LNCaP clone FGC (cell line): Measurements from ENCODE around the gene C2.
A peak's percentile ranks its signal among the peaks of the same experiment; 100 is the strongest.
"Not testable (repeated sequence)": the region's sequence is repeated elsewhere in the genome, so short reads cannot be mapped to it uniquely, and the experiment has no call there.

Experiments used
- DNase-seq: peaks from one replicate; pipeline ENCODE4 v3.0.0-alpha.2; 2011; ENCODE audit warnings: low read depth
- H3K4me3 ChIP-seq: 2 replicates; pipeline ENCODE4 v1.5.1; 2011; ENCODE audit warnings: mild to moderate bottlenecking, low read depth, low read length, control low read depth
- TF ChIP-seq, protein P1 (sequence below): IDR thresholded peaks from 2 replicates; pipeline ENCODE4 v1.5.1; 2012; ENCODE audit warnings: mild to moderate bottlenecking; ENCODE audit not compliant: control insufficient read depth, insufficient read depth; ENCODE audit errors: extremely low read depth

C2 gene

DNA sequence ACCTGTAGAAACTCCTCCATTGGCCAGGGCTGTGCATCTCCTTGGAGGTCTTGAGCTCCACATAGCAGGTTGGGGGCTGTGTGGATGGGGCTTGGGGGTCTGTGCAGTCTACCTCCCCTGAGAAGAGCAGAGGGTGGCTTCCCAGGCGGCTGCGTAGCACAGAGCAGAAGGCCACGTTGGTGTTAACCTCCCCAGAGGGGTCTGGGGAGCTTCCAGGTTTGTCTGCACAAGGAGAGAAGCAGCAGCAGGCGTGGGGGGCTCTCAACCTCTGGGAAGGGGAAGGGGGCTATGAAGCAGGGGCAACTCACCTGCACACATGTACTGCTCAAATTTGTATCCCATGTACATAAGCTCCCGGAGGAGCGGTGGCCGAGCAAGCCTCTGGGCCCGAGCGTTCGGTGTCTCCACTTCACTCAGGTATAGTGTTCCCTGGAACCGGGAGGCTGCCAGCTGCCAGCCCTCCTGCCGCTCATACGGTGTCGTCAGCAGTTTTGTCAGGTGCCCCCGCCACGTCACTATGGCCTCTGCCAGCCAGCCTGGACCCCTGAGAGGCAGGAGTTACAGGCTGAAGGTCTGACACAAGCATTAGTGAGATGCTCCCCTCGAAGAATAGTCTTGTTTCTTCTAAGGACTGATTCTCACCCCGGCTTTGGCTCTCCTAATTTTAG, 43.2 kb downstream of the C2 start:
- DNase-seq, result no peak
- H3K4me3 ChIP-seq, result peak overlapping the region; percentile 98
- TF ChIP-seq, protein P1, sequence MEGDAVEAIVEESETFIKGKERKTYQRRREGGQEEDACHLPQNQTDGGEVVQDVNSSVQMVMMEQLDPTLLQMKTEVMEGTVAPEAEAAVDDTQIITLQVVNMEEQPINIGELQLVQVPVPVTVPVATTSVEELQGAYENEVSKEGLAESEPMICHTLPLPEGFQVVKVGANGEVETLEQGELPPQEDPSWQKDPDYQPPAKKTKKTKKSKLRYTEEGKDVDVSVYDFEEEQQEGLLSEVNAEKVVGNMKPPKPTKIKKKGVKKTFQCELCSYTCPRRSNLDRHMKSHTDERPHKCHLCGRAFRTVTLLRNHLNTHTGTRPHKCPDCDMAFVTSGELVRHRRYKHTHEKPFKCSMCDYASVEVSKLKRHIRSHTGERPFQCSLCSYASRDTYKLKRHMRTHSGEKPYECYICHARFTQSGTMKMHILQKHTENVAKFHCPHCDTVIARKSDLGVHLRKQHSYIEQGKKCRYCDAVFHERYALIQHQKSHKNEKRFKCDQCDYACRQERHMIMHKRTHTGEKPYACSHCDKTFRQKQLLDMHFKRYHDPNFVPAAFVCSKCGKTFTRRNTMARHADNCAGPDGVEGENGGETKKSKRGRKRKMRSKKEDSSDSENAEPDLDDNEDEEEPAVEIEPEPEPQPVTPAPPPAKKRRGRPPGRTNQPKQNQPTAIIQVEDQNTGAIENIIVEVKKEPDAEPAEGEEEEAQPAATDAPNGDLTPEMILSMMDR, result no peak

DNA sequence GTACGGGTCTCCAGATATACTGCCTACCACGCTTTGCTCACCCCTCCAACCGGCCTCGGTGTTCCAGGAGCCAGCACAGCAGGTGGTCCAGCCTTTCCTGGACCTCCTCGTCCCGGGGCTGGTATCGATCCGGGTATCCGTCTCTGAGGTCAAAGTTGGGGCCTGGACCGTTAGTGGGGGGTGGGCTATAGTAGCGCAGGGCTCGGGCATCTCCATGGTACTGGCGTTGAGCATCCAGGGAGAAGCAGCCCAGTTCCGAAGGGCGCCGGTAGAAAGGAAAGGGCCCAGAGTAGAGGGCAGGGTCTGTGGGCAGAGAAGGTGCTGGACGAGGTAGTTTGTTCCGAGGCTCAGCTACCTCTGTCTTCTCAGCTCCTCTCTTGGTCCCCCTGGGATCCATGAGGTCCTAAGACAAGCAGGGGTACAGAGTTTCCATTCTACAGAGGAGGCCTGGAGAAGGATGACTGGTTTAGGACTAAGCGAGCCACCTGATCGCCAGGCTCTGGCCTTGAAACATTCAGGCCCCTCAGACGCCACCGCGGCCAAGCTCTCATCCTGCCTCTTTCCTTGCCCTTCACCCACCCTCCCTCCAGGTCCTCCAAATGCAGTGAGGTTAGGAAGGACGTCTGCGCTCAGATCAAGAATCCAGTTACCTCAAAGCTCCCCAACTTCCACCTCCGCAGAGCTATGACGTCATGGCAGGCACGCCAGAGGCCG, 43.9 kb downstream of the C2 start:
- DNase-seq, result no peak
- H3K4me3 ChIP-seq, result peak overlapping the region; percentile 98
- TF ChIP-seq, protein P1, result no peak

DNA sequence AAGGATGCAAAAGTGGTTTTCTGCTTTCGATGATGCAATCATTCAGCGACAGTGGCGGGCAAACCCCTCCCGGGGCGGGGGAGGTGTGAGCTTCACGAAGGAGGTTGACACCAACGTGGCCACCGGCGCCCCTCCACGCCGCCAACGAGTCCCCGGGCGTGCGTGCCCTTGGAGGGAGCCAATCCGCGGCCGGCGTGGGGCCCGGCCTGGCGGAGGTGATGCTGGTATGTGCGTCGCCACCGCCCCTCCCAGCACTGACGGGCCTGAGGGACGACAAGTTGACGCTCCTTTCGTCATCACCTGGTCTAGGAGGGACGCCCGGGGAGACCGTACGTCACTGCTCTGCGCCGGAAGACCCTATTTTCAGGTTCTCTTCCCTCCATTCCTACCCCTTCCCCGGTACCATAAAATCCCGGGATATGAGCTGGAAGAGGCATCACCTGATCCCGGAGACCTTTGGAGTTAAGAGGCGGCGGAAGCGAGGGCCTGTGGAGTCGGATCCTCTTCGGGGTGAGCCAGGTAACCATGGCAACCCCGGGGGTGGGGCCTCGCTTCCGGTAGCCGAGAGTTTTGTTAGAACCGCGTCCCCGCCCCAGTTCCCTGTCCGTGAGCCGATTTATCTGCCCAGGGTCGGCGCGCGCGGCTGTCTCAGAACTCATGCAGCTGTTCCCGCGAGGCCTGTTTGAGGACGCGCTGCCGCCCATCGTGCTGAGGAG, 44.6 kb downstream of the C2 start, which contains the start of gene DXO:
TSS of gene DXO (minus strand) at position 146 of the 716 bp plus-strand sequence. CDS start 463 bp downstream, outside the sequence.
- peak within 1 kb of the TSS; percentile 98 for H3K4me3 ChIP-seq
- peak; percentile 98 for DNase-seq
- TF ChIP-seq, protein P1, result no peak

DNA sequence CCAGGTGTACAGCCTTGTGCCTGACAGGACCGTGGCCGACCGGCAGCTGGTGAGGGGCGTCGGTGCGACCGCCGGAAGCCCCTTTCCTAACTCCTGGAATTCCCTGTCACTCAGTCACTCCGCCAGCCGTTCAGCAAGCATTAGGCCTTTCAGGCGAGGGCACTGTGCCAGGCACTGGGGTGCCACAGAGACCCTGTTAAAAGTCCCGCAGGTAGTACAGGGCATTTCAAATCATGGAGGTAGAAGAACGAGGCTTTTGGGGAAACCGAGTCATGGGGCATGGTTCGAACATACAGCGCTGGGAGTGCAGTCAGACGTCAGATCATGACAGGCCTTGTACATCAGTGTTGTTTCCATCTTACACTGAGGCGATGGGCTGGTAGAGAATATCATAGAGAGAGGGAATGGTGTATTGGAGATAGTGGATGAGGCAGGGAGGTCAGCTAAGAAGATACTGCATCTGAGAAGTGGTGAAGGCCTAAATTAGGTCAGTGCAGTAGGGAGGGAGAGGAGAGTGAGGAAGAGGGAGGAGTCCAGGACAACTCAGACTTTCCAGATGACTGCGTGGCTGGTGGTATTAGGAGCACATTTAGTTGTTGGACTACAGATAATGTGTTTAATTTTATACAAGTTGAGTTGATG, 45.3 kb downstream of the C2 start:
- peak overlapping the region; percentile 98 for H3K4me3 ChIP-seq
- no peak for DNase-seq
- TF ChIP-seq, protein P1, result no peak

DNA sequence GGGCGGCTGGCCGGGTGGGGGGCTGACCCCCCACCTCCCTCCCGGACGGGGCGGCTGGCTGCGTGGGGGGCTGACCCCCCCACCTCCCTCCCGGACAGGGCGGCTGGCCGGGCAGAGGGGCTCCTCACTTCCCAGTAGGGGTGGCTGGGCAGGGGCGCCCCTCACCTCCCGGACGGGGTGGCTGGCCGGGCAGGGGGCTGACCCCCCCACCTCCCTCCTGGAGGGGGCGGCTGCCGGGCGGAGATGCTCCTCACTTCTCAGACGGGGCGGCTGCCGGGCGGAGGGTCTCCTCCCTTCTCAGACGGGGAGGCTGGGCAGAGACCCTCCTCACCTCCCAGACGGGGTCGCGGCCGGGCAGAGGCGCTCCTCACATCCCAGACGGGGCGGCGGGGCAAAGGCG, 48.5 kb downstream of the C2 start:
- DNase-seq, H3K4me3 ChIP-seq: not testable (repeated sequence)

DNA sequence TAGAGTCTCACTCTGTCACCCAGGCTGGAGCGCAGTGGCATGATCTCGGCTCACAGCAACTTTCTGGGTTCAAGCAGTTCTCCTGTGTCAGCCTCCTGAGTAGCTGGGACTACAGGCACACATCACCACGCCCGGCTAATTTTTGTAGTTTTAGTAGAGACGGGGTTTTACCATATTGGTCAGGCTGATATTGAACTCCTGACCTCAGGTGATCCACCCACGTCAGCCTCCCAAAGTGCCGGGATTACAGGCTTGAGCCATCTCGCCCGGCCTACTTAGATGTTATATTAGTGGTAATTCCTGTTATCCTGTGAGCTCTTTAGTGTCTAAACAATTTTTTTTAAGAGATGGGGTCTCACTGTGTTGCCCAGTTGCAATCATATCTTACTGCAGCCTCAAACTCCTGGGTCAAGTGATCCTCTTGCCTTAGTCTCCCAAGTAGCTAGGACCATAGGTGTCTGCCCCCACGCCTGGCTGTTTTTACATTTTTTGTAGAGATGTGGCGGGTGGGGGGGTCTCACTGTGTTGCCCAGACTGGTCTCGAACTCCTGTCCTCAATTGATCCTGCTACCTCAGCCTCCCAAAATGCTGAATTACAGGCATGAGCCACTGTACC, 50.4 kb downstream of the C2 start:
- no peak for DNase-seq
- TF ChIP-seq, protein P1, result no peak

More for the DNA sequence above, 50.4 kb downstream of the C2 start:
- H3K4me3 ChIP-seq, result no peak overlapping the region
